B cell (primary cell): ENCODE results near the gene FAM117B. TPM values are rescaled to one million over a fixed set of nuclear protein-coding genes. Genes with fewer than 3 reads are reported as not detected.

Experiments
- ATAC-seq: fragments of 200-7000 bp; cut with Tn5 transposase; one replicate; pipeline ENCODE4 v1.10.0; 2021; ENCODE audit warnings: low read depth, mild to moderate bottlenecking, moderate number of reproducible peaks, moderate library complexity
- CTCF ChIA-PET: fragments of 350-600 bp; sonication (Branson Sonifier 250); formaldehyde crosslinking; loops from one replicate; lab custom pipeline; 2021; ENCODE audit warnings: antibody characterized with exemption, inconsistent platforms; lab: Charles Lee
- POLR2A ChIA-PET: fragments of 350-600 bp; sonication (Branson Sonifier 250); formaldehyde crosslinking; loops from one replicate; lab custom pipeline; 2021; ENCODE audit warnings: antibody characterized with exemption; lab: Charles Lee
- DNase-seq: peaks from one replicate; pipeline ENCODE4 v3.0.0; 2013
- H2AFZ ChIP-seq: 2 replicates; pipeline ENCODE4 v1.6.1; 2012; ENCODE audit warnings: mild to moderate bottlenecking, low read depth, low read length; ENCODE audit not compliant: insufficient read depth, poor library complexity, severe bottlenecking
- H3K27ac ChIP-seq, 2 donors: 1 replicate in 1 of 2; 2 replicates in 1 of 2; pipeline ENCODE4 v1.5.1; 2012 to 2013; ENCODE audit warnings: low read length in 2 of 2, mild to moderate bottlenecking in 2 of 2, moderate library complexity in 1 of 2
- H3K27me3 ChIP-seq, 4 experiments: fragments of 200-600 bp in 1 of 4; sonication (generic) in 1 of 4; replicated peaks in 1 of 4; 1 replicate in 2 of 4; 2 replicates in 2 of 4; pipeline versions ENCODE4 v1.6.1 to v1.7.0; 2013 to 2016; ENCODE audit warnings: low read length in 3 of 4, mild to moderate bottlenecking in 2 of 4, mixed read lengths in 1 of 4, moderate library complexity in 1 of 4; ENCODE audit not compliant: insufficient read depth in 4 of 4, control insufficient read depth in 3 of 4; ENCODE audit errors: control extremely low read depth in 1 of 4
- H3K36me3 ChIP-seq, 2 experiments: replicated peaks in 1 of 2; 1 replicate in 1 of 2; 2 replicates in 1 of 2; pipeline versions ENCODE4 v1.6.1 to v1.7.1; 2013; ENCODE audit warnings: low read length in 1 of 2; ENCODE audit not compliant: insufficient read depth in 2 of 2, control insufficient read depth in 1 of 2; ENCODE audit errors: control extremely low read depth in 1 of 2, extremely low read depth in 1 of 2
- H3K4me1 ChIP-seq, 2 donors: fragments of 200-600 bp in 1 of 2; sonication (generic) in 1 of 2; 1 replicate in 1 of 2; 2 replicates in 1 of 2; pipeline versions ENCODE4 v1.5.1 to v1.6.1; 2013 to 2017; ENCODE audit warnings: low read length in 2 of 2; ENCODE audit not compliant: control insufficient read depth in 2 of 2, insufficient read depth in 2 of 2
- H3K4me2 ChIP-seq: replicated peaks from 2 replicates; pipeline ENCODE3; 2012; ENCODE audit warnings: mild to moderate bottlenecking, low read depth, low read length; ENCODE audit not compliant: poor library complexity, severe bottlenecking
- H3K4me3 ChIP-seq, 5 experiments: fragments of 200-600 bp in 1 of 5; sonication (generic) in 1 of 5; 1 replicate in 3 of 5; 2 replicates in 2 of 5; pipeline versions ENCODE4 v1.5.1 to v1.7.0; 2011 to 2016; ENCODE audit warnings: low read length in 4 of 5, mild to moderate bottlenecking in 4 of 5, low read depth in 2 of 5, control low read depth in 1 of 5, moderate library complexity in 1 of 5; ENCODE audit not compliant: insufficient read depth in 1 of 5; ENCODE audit errors: control extremely low read depth in 1 of 5, extremely low read depth in 1 of 5
- H3K79me2 ChIP-seq: fragments of 200-600 bp; sonication (generic); one replicate; pipeline ENCODE4 v1.6.0; 2016; ENCODE audit warnings: low read length; ENCODE audit not compliant: control insufficient read depth, insufficient read depth
- H3K9ac ChIP-seq: fragments of 200-600 bp; sonication (generic); 2 replicates; pipeline ENCODE4 v1.6.1; 2017; ENCODE audit warnings: mild to moderate bottlenecking, low read length, moderate library complexity
- H3K9me3 ChIP-seq, 3 donors: one replicate each; pipeline versions ENCODE4 v1.6.1 to v1.7.1; 2013; ENCODE audit warnings: low read length in 2 of 3; ENCODE audit not compliant: control insufficient read depth in 2 of 3, insufficient read depth in 1 of 3; ENCODE audit errors: control extremely low read depth in 1 of 3
- H4K20me1 ChIP-seq: 2 replicates; pipeline ENCODE4 v1.6.0; 2012; ENCODE audit warnings: mild to moderate bottlenecking, low read length; ENCODE audit not compliant: insufficient read depth, control insufficient read depth, poor library complexity, severe bottlenecking
- H3K27ac Mint-ChIP-seq: one replicate; pipeline ENCODE4 v1.8.0; 2021; ENCODE audit warnings: mixed read lengths
- H3K27me3 Mint-ChIP-seq: one replicate; pipeline ENCODE4 v1.8.0; 2021; ENCODE audit warnings: mixed read lengths
- H3K4me1 Mint-ChIP-seq: one replicate; pipeline ENCODE4 v1.8.0; 2021; ENCODE audit warnings: mixed read lengths
- H3K4me3 Mint-ChIP-seq: one replicate; pipeline ENCODE4 v1.8.0; 2021; ENCODE audit warnings: mixed read lengths
- H3K9me3 Mint-ChIP-seq: one replicate; pipeline ENCODE4 v1.8.0; 2022; ENCODE audit warnings: mixed read lengths; ENCODE audit not compliant: insufficient read depth
- CTCF ChIP-seq: fragments of 200-600 bp; IDR thresholded peaks from one replicate; pipeline ENCODE4 v1.8.0; 2022; ENCODE audit warnings: antibody characterized with exemption, mild to moderate bottlenecking
- EZH2 ChIP-seq: IDR thresholded peaks from 2 replicates; pipeline ENCODE4 v1.6.1; 2012; ENCODE audit warnings: borderline replicate concordance, low read depth, mild to moderate bottlenecking, moderate library complexity, low read length; ENCODE audit not compliant: insufficient read depth, poor library complexity, severe bottlenecking
- WGBS: methylation state at CpG from one replicate; pipeline ENCODE4 v1.1.5; 2013; ENCODE audit warnings: missing lambda C conversion rate; ENCODE audit not compliant: insufficient coverage; 5-methylcytosine and 5-hydroxymethylcytosine counted together
- intact Hi-C: fragments of 100-400 bp; cut with micrococcal nuclease; formaldehyde crosslinking; loops from one replicate; pipeline ENCODE4 v1.10.0; 2022
- polyA plus RNA-seq: library from polyadenylated mRNA; depleted of rRNA; stranded (reverse); fragments of >200 nt; gene quantifications from 2 replicates; pipeline ENCODE4 v1.2.3, GENCODE V29; 2012
- total RNA-seq, 2 donors: library from RNA; stranded (reverse); fragments of 120-200 nt in 1 of 2; gene quantifications; 1 replicate in 1 of 2; 2 replicates in 1 of 2; pipeline versions ENCODE4 v1.2.3 to v1.2.4, GENCODE V29; 2013 to 2022

The FAM117B gene
- total and polyA plus RNA-seq, 2 donors (not counting 1 experiment from before 2014, with no cell fraction given): 11.5 to 50.1 TPM

- no peak overlapping the region for H3K27ac ChIP-seq
- H2AFZ ChIP-seq: peak overlapping the region; percentile 88
- peak; percentile 99 for ATAC-seq
- no peaks in the 10 kb centered on the region for H4K20me1 ChIP-seq
- H3K4me3 ChIP-seq: peak overlapping the region in 1 of 5 experiments; percentile 21
- H3K36me3 ChIP-seq: no peaks in the 10 kb centered on the region
- Mint-ChIP-seq H3K9me3 (no peaks in the 10 kb centered on the region), H3K27me3 (no peaks in the 10 kb centered on the region), H3K4me1 (peaks cover 24% of the 10 kb centered on the region), H3K27ac (peak overlapping the region; percentile 43), H3K4me3 (peak overlapping the region; percentile 50)
- POLR2A ChIA-PET: interaction anchor here (0.7 to 2.1 kb wide), 4 partner anchors 15 to 308 kb away, joined by 3 to 12 read pairs (median 4); partner anchors contain the start of gene FAM117B
- no peaks in the 10 kb centered on the region for H3K27me3 ChIP-seq
- DNase-seq: peak; percentile 85
- H3K79me2 ChIP-seq: peaks cover 8% of the 10 kb centered on the region
- intact Hi-C loops: loop anchor here (1.0 to 5.0 kb wide), 5 partner anchors 45 to 323 kb away; partner anchors contain the start of genes CARF, FAM117B and WDR12
- H3K4me2 ChIP-seq: peak overlapping the region; percentile 64
- TF ChIP-seq CTCF (peak; percentile 86), EZH2 (no peak)
- peak overlapping the region; percentile 13 for H3K9ac ChIP-seq
- peaks cover 0 to 3% (median 2%) of the 10 kb centered on the region in 3 donors for H3K9me3 ChIP-seq
- 46% methylated on average over 16 of the region's 17 CpGs for WGBS
- H3K4me1 ChIP-seq: peaks cover 9 to 12% of the 10 kb centered on the region in 2 donors
- CTCF ChIA-PET: interaction anchor here (0.6 to 6.7 kb wide), 53 partner anchors 9 to 648 kb away, joined by 3 to 103 read pairs (median 4); partner anchors contain the start of genes FAM117B and ICA1L
Observed at GRCh38 chr2:202588647-202589581, 45.9 kb upstream of the FAM117B start.
